GM12891 (cell line): ENCODE data around the gene HPS3.

ENCODE experiments used
- PAX5 ChIP-seq: IDR thresholded peaks from 2 replicates; pipeline ENCODE4 v1.6.1; 2011; ENCODE audit warnings: low read length, moderate library complexity, mild to moderate bottlenecking; ENCODE audit not compliant: insufficient read depth, severe bottlenecking
- POLR2A ChIP-seq: IDR thresholded peaks from 2 replicates; pipeline ENCODE4 v1.6.1; 2011; ENCODE audit warnings: low read depth, low read length, control low read depth
- POLR2AphosphoS5 ChIP-seq: IDR thresholded peaks from 2 replicates; pipeline ENCODE4 v1.6.1; 2011; ENCODE audit warnings: low read depth, low read length, control low read depth
- POU2F2 ChIP-seq: IDR thresholded peaks from 2 replicates; pipeline ENCODE4 v1.6.1; 2011; ENCODE audit warnings: low read depth, mild to moderate bottlenecking, control low read depth, low read length, moderate library complexity
- SPI1 ChIP-seq: IDR thresholded peaks from 2 replicates; pipeline ENCODE4 v1.6.1; 2011; ENCODE audit warnings: low read depth, low read length, control low read depth
- TAF1 ChIP-seq: IDR thresholded peaks from 2 replicates; pipeline ENCODE4 v1.6.1; 2011; ENCODE audit warnings: low read depth, low read length, control low read depth

GRCh38 chr3:149209431-149209830 lies 80.0 kb downstream of the HPS3 start:
- TF ChIP-seq POLR2A (no peak), POLR2AphosphoS5 (no peak), TAF1 (no peak), PAX5 (no peak), POU2F2 (no peak), SPI1 (no peak)
